HL-60 (cell line): ENCODE measurements around the gene GALK2.

Experiments used
- DNase-seq, 2 experiments: peaks; one replicate each; pipeline ENCODE4 v3.0.0-alpha.2; 2010 to 2020; ENCODE audit warnings: low read depth in 1 of 2, low spot score in 1 of 2
- H3K27ac ChIP-seq: fragments of 250-450 bp; sonication (Bioruptor Pico); replicated peaks from 2 replicates; pipeline ENCODE4 v1.5.1; 2020; ENCODE audit warnings: mild to moderate bottlenecking, moderate library complexity
- H3K27me3 ChIP-seq: fragments of 250-450 bp; sonication (Bioruptor Pico); 2 replicates; pipeline ENCODE4 v1.5.1; 2021; ENCODE audit warnings: mild to moderate bottlenecking, moderate library complexity; ENCODE audit not compliant: insufficient read depth, poor library complexity, severe bottlenecking
- H3K4me3 ChIP-seq: replicated peaks from 2 replicates; pipeline ENCODE4 v1.5.1; 2011; ENCODE audit warnings: mild to moderate bottlenecking, control low read depth, low read length; ENCODE audit not compliant: insufficient read depth
- GABPA ChIP-seq: IDR thresholded peaks from 2 replicates; pipeline ENCODE4 v1.6.1; 2012; ENCODE audit warnings: low read depth
- POLR2AphosphoS5 ChIP-seq: IDR thresholded peaks from 2 replicates; pipeline ENCODE4 v1.6.1; 2012; ENCODE audit warnings: low read depth
- SPI1 ChIP-seq: IDR thresholded peaks from 2 replicates; pipeline ENCODE4 v1.6.1; 2012; ENCODE audit warnings: low read depth, mild to moderate bottlenecking, borderline replicate concordance
- TF ChIP-seq, protein P1 (sequence below): IDR thresholded peaks from 2 replicates; pipeline ENCODE4 v1.6.1; 2012; ENCODE audit warnings: low read depth; ENCODE audit not compliant: insufficient replicate concordance
- TF ChIP-seq, protein P2 (sequence below): IDR thresholded peaks from one replicate; pipeline ENCODE4 v1.5.1; 2011; ENCODE audit warnings: low read length, control low read depth, inconsistent platforms; ENCODE audit not compliant: insufficient read depth

GALK2 gene

DNA sequence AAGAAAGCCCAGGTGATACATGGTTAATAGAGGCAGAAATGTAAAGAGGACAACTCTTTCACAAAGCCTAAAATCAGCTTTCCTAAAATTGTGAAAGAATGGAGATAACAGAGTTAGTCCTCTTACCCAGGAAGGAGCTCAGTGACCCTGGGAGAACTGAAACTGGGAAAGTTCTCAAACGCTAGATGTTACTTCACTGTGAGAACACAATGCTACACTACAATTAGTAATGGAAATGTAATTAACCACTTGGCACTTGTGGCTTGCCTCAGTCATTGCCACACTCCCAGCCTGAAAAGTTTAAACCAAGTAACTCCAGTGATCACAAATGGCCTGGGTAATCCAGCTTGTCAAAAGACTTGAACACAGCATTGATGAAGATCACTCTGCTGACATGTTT lies 150.3 kb downstream of the GALK2 start:
- no peak overlapping the region for H3K27ac ChIP-seq
- TF ChIP-seq GABPA = no peak
- no peak for TF ChIP-seq POLR2AphosphoS5
- TF ChIP-seq, protein P1, sequence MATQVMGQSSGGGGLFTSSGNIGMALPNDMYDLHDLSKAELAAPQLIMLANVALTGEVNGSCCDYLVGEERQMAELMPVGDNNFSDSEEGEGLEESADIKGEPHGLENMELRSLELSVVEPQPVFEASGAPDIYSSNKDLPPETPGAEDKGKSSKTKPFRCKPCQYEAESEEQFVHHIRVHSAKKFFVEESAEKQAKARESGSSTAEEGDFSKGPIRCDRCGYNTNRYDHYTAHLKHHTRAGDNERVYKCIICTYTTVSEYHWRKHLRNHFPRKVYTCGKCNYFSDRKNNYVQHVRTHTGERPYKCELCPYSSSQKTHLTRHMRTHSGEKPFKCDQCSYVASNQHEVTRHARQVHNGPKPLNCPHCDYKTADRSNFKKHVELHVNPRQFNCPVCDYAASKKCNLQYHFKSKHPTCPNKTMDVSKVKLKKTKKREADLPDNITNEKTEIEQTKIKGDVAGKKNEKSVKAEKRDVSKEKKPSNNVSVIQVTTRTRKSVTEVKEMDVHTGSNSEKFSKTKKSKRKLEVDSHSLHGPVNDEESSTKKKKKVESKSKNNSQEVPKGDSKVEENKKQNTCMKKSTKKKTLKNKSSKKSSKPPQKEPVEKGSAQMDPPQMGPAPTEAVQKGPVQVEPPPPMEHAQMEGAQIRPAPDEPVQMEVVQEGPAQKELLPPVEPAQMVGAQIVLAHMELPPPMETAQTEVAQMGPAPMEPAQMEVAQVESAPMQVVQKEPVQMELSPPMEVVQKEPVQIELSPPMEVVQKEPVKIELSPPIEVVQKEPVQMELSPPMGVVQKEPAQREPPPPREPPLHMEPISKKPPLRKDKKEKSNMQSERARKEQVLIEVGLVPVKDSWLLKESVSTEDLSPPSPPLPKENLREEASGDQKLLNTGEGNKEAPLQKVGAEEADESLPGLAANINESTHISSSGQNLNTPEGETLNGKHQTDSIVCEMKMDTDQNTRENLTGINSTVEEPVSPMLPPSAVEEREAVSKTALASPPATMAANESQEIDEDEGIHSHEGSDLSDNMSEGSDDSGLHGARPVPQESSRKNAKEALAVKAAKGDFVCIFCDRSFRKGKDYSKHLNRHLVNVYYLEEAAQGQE = no peak
- no peak for TF ChIP-seq SPI1
- TF ChIP-seq, protein P2, sequence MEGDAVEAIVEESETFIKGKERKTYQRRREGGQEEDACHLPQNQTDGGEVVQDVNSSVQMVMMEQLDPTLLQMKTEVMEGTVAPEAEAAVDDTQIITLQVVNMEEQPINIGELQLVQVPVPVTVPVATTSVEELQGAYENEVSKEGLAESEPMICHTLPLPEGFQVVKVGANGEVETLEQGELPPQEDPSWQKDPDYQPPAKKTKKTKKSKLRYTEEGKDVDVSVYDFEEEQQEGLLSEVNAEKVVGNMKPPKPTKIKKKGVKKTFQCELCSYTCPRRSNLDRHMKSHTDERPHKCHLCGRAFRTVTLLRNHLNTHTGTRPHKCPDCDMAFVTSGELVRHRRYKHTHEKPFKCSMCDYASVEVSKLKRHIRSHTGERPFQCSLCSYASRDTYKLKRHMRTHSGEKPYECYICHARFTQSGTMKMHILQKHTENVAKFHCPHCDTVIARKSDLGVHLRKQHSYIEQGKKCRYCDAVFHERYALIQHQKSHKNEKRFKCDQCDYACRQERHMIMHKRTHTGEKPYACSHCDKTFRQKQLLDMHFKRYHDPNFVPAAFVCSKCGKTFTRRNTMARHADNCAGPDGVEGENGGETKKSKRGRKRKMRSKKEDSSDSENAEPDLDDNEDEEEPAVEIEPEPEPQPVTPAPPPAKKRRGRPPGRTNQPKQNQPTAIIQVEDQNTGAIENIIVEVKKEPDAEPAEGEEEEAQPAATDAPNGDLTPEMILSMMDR = no peak
- DNase-seq = peak in 1 of 2 experiments; percentile 18
- H3K4me3 ChIP-seq = no peak overlapping the region
- no peaks in the 10 kb centered on the region for H3K27me3 ChIP-seq

DNA sequence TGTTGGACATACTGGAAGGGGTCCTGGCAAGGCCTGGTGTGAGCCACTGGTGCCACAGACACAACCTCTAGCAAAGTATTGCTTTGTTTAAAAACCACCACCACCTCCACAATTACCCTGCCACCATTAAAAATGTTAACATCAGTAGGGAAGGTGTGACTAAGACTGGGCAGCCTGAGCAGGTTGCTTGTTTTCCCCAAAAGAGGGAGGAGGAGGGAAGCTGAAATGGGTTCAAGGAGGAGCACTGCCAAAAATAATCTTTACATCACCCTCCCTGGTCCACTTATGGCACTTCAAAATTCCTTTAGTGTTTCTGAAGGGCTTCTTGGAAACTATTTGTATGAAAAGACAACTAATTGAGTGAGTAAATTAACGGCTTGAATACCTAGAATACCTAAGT lies 153.2 kb downstream of the GALK2 start:
- DNase-seq = no peak
- H3K27me3 ChIP-seq = no peaks in the 10 kb centered on the region
- H3K4me3 ChIP-seq = no peak overlapping the region
- TF ChIP-seq POLR2AphosphoS5 (no peak), GABPA (no peak), SPI1 (no peak)
- TF ChIP-seq, protein P1 = no peak
- TF ChIP-seq, protein P2 = no peak
- H3K27ac ChIP-seq = no peak overlapping the region

DNA sequence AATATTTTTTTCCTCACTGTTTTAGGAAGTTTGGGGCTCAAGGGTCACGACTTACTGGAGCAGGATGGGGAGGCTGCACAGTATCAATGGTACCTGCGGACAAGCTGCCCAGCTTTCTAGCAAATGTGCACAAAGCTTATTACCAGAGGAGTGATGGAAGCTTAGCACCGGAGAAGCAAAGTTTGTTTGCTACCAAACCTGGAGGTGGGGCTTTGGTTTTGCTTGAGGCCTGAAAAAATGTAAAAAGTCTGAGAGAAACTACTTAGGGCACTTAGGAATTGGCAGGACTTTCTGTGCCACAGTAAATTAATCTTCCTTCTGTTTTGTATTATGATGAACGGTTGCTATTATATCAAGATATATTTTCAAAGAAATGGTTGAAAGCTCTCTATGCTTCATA lies 157.9 kb downstream of the GALK2 start:
- Histone ChIP-seq H3K27me3 (no peaks in the 10 kb centered on the region), H3K27ac (no peak overlapping the region), H3K4me3 (no peak overlapping the region)
- no peak for TF ChIP-seq SPI1
- TF ChIP-seq POLR2AphosphoS5 = no peak
- TF ChIP-seq GABPA = no peak
- TF ChIP-seq, protein P1 = no peak
- TF ChIP-seq, protein P2 = no peak
- no peak for DNase-seq
